ENCODE results near the gene ZNF592.

GRCh38 chr15:84855136-84855535 lies 106.7 kb downstream of the ZNF592 start:
- TF ChIP-seq EZH2 (IDR thresholded peaks at IDR 0.05; ENCODE audit: borderline replicate concordance, low read length) = no peak
- no peak for TF ChIP-seq CTCF (conservative IDR thresholded peaks at IDR 0.05 in 1 of 2, IDR thresholded peaks at IDR 0.05 in 1 of 2; ENCODE audit: extremely low read depth in 1 of 2, insufficient read depth in 1 of 2, low read depth in 1 of 2, low read length in 2 of 2)
